ENCODE data around the gene SBNO1.

The SBNO1 gene

DNA sequence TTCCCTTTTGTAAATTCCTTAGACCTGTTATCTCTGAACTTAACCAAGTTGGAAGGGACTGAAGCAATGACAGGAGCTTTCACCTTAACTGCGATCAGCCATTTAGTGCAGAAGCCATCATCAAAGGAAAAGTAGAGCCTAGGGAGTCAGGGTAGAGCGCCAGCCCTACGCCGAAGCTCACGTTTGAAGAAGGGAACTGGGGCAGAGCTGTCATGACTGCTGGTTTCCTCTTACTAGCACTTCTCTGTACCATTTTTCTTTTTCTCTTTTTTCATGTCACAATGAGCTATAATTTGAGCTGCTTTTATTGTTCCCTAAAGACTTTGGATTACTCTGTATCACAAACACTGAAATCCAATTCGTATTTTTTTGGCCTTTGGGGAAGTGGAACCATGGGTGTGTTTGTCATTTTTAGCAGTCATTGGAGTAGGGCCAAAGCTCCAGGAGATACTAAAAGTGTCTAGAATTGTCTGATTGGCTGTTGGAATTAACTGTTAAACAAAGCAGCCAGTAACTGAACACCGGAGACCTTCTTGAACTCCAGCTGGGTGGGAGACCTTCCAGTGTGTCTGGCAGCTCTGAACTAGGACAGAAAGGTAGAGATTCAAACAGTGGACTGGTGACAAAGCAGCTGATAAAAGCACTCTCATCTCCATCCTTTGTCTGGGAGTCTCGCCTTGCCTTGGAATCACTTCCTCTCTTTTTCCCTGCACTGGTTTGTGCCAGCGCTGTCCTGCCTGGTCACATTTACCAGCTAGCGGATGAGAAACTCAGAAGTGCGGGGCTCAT is 122.3 kb downstream of the SBNO1 start:
- no peak for DNase-seq
